Trophoblast cell (in vitro differentiated cells and primary cell): ENCODE measurements around the gene PLXNA1.

Experiments used
- DNase-seq, 2 donors: peaks; one replicate each; pipeline ENCODE4 v3.0.0-alpha.2; 2016
- H2AFZ ChIP-seq: 2 replicates; pipeline ENCODE4 v1.6.1; 2013; ENCODE audit warnings: low read length, moderate library complexity, mild to moderate bottlenecking; ENCODE audit not compliant: insufficient read depth, poor library complexity
- H2AK5ac ChIP-seq: 2 replicates; pipeline ENCODE4 v1.6.1; 2013; ENCODE audit warnings: mild to moderate bottlenecking, low read length
- H2BK120ac ChIP-seq: 2 replicates; pipeline ENCODE4 v1.6.1; 2013; ENCODE audit warnings: low read length, mild to moderate bottlenecking, moderate library complexity; ENCODE audit not compliant: insufficient read depth, poor library complexity
- H2BK12ac ChIP-seq: 2 replicates; pipeline ENCODE4 v1.6.1; 2013; ENCODE audit warnings: mild to moderate bottlenecking, low read length, moderate library complexity
- H2BK5ac ChIP-seq: 2 replicates; pipeline ENCODE4 v1.6.1; 2013; ENCODE audit warnings: low read length, low read depth, moderate library complexity, mild to moderate bottlenecking; ENCODE audit not compliant: poor library complexity
- H3K14ac ChIP-seq: 2 replicates; pipeline ENCODE4 v1.6.1; 2013; ENCODE audit warnings: mild to moderate bottlenecking, low read length
- H3K18ac ChIP-seq: 2 replicates; pipeline ENCODE4 v1.6.1; 2013; ENCODE audit warnings: mild to moderate bottlenecking, low read length
- H3K23ac ChIP-seq: 2 replicates; pipeline ENCODE4 v1.6.1; 2013; ENCODE audit warnings: low read length
- H3K27ac ChIP-seq: 2 replicates; pipeline ENCODE4 v1.5.1; 2013; ENCODE audit warnings: low read depth, mild to moderate bottlenecking, inconsistent platforms, low read length, moderate library complexity
- H3K27me3 ChIP-seq: 2 replicates; pipeline ENCODE4 v1.6.1; 2013; ENCODE audit warnings: inconsistent platforms, mild to moderate bottlenecking, low read length, moderate library complexity; ENCODE audit not compliant: insufficient read depth
- H3K36me3 ChIP-seq, 2 experiments: 1 replicate in 1 of 2; 2 replicates in 1 of 2; pipeline ENCODE4 v1.6.1; 2013; ENCODE audit warnings: low read length in 2 of 2, mild to moderate bottlenecking in 2 of 2, moderate library complexity in 1 of 2; ENCODE audit not compliant: insufficient read depth in 2 of 2, control insufficient read depth in 1 of 2
- H3K4ac ChIP-seq: 2 replicates; pipeline ENCODE4 v1.6.1; 2013; ENCODE audit warnings: low read depth, mild to moderate bottlenecking, low read length, moderate library complexity
- H3K4me1 ChIP-seq, 2 experiments: 1 replicate in 1 of 2; 2 replicates in 1 of 2; pipeline ENCODE4 v1.6.1; 2013; ENCODE audit warnings: low read length in 2 of 2, mild to moderate bottlenecking in 2 of 2, moderate library complexity in 1 of 2; ENCODE audit not compliant: insufficient read depth in 2 of 2, control insufficient read depth in 1 of 2
- H3K4me2 ChIP-seq: 2 replicates; pipeline ENCODE4 v1.6.1; 2013; ENCODE audit warnings: inconsistent platforms, mild to moderate bottlenecking, low read length, moderate library complexity
- H3K4me3 ChIP-seq: 2 replicates; pipeline ENCODE4 v1.5.1; 2013; ENCODE audit warnings: mild to moderate bottlenecking, low read depth, low read length, inconsistent platforms
- H3K79me1 ChIP-seq: one replicate; pipeline ENCODE4 v1.6.1; 2013; ENCODE audit warnings: low read length
- H3K79me2 ChIP-seq: 2 replicates; pipeline ENCODE4 v1.6.1; 2013; ENCODE audit warnings: low read length, mild to moderate bottlenecking; ENCODE audit not compliant: control insufficient read depth, insufficient read depth, poor library complexity
- H3K9ac ChIP-seq: 2 replicates; pipeline ENCODE4 v1.6.1; 2013; ENCODE audit warnings: mild to moderate bottlenecking, low read length
- H3K9me3 ChIP-seq: 2 replicates; pipeline ENCODE4 v1.6.1; 2013; ENCODE audit warnings: low read depth, mild to moderate bottlenecking, control low read depth, inconsistent platforms, low read length; ENCODE audit not compliant: insufficient read depth
- H4K12ac ChIP-seq: 2 replicates; pipeline ENCODE4 v1.6.1; 2013; ENCODE audit warnings: low read depth, mild to moderate bottlenecking, low read length, moderate library complexity
- H4K8ac ChIP-seq: 2 replicates; pipeline ENCODE4 v1.6.1; 2013; ENCODE audit warnings: low read depth, mild to moderate bottlenecking, low read length, moderate library complexity
- H4K91ac ChIP-seq: one replicate; pipeline ENCODE4 v1.6.1; 2013; ENCODE audit warnings: low read depth, mild to moderate bottlenecking, low read length, moderate library complexity
- WGBS: extraction: QIAGEN DNeasy Blood & Tissue Kit; methylation state at CpG from one replicate; pipeline ENCODE4 v1.1.7; 2013; ENCODE audit warnings: missing lambda C conversion rate; ENCODE audit not compliant: insufficient read length, insufficient coverage; ENCODE audit errors: extremely low coverage; 5-methylcytosine and 5-hydroxymethylcytosine counted together

The PLXNA1 gene

GRCh38 chr3:127001486-127002194, 18.7 kb downstream of the PLXNA1 start:
- Histone ChIP-seq H4K12ac (no peak overlapping the region), H3K36me3 (peaks cover 23 to 27% of the 10 kb centered on the region in 2 experiments), H2BK120ac (no peak overlapping the region), H3K23ac (no peak overlapping the region), H3K4ac (no peak overlapping the region), H2AFZ (peak overlapping the region; percentile 3), H3K27me3 (no peaks in the 10 kb centered on the region), H2BK12ac (peak overlapping the region; percentile 9), H3K14ac (peak overlapping the region; percentile 32), H3K27ac (peak overlapping the region; percentile 18), H2AK5ac (peak overlapping the region; percentile 8), H3K18ac (peak overlapping the region; percentile 8), H2BK5ac (no peak overlapping the region), H4K8ac (peak overlapping the region; percentile 49), H3K9ac (no peak overlapping the region), H3K79me1 (peaks cover 5% of the 10 kb centered on the region), H3K79me2 (peaks cover 2% of the 10 kb centered on the region), H3K9me3 (no peaks in the 10 kb centered on the region), H3K4me1 (peaks cover 19% of the 10 kb centered on the region in 2 experiments), H4K91ac (no peak overlapping the region), H3K4me3 (no peak overlapping the region), H3K4me2 (peak overlapping the region; percentile 21)
- no peak for DNase-seq
- WGBS: no CpG with 5 or more reads among the region's 23 CpGs

- peak overlapping the region; percentile 62 for H4K91ac ChIP-seq
- H3K27ac ChIP-seq: peak overlapping the region; percentile 24
- no peak overlapping the region for H3K23ac ChIP-seq
- peaks cover 2% of the 10 kb centered on the region for H3K79me2 ChIP-seq
- H2BK120ac ChIP-seq: peak overlapping the region; percentile 45
- H3K4me2 ChIP-seq: peak overlapping the region; percentile 11
- peak overlapping the region; percentile 6 for H3K9ac ChIP-seq
- H3K9me3 ChIP-seq: no peaks in the 10 kb centered on the region
- H2BK12ac ChIP-seq: peak overlapping the region; percentile 81
- DNase-seq: no peak
- H4K12ac ChIP-seq: peak overlapping the region; percentile 73
- peak overlapping the region; percentile 60 for H2BK5ac ChIP-seq
- H3K18ac ChIP-seq: peak overlapping the region; percentile 50
- no peaks in the 10 kb centered on the region for H3K27me3 ChIP-seq
- H3K79me1 ChIP-seq: peaks cover 5% of the 10 kb centered on the region
- no CpG with 5 or more reads among the region's 26 CpGs for WGBS
- peaks cover 22 to 30% of the 10 kb centered on the region in 2 experiments for H3K36me3 ChIP-seq
- peak overlapping the region; percentile 82 for H2AK5ac ChIP-seq
- H3K4ac ChIP-seq: peak overlapping the region; percentile 35
- H2AFZ ChIP-seq: peak overlapping the region; percentile 61
- H3K14ac ChIP-seq: peak overlapping the region; percentile 63
- H3K4me1 ChIP-seq: peaks cover 19% of the 10 kb centered on the region in 2 experiments
- H4K8ac ChIP-seq: peak overlapping the region; percentile 80
- H3K4me3 ChIP-seq: no peak overlapping the region
These were observed 19.6 kb downstream of the PLXNA1 start for GRCh38 chr3:127002195-127003174.

- H3K36me3 ChIP-seq: peaks cover 27 to 31% of the 10 kb centered on the region in 2 experiments
- H3K27ac ChIP-seq: no peak overlapping the region
- H3K27me3 ChIP-seq: no peaks in the 10 kb centered on the region
- no peak overlapping the region for H3K23ac ChIP-seq
- no peaks in the 10 kb centered on the region for H3K9me3 ChIP-seq
- peak overlapping the region; percentile 58 for H2AK5ac ChIP-seq
- peaks cover 19% of the 10 kb centered on the region in 2 experiments for H3K4me1 ChIP-seq
- peak overlapping the region; percentile 25 for H3K14ac ChIP-seq
- H3K79me1 ChIP-seq: peaks cover 5% of the 10 kb centered on the region
- H2BK120ac ChIP-seq: no peak overlapping the region
- H3K4me3 ChIP-seq: no peak overlapping the region
- no peak overlapping the region for H4K12ac ChIP-seq
- H3K18ac ChIP-seq: peak overlapping the region; percentile 6
- no CpG with 5 or more reads among the region's 12 CpGs for WGBS
- DNase-seq: no peak
- no peak overlapping the region for H3K4ac ChIP-seq
- peak overlapping the region; percentile 42 for H2BK12ac ChIP-seq
- peak overlapping the region; percentile 15 for H4K91ac ChIP-seq
- H3K4me2 ChIP-seq: no peak overlapping the region
- no peak overlapping the region for H2AFZ ChIP-seq
- H2BK5ac ChIP-seq: no peak overlapping the region
- H3K79me2 ChIP-seq: peaks cover 2% of the 10 kb centered on the region
- no peak overlapping the region for H4K8ac ChIP-seq
- H3K9ac ChIP-seq: no peak overlapping the region
These were observed 20.2 kb downstream of the PLXNA1 start for GRCh38 chr3:127003175-127003555.

- Histone ChIP-seq H3K27ac (no peak overlapping the region), H4K8ac (no peak overlapping the region), H3K4me3 (no peak overlapping the region), H3K79me2 (peaks cover 2% of the 10 kb centered on the region), H3K36me3 (peaks cover 30 to 31% of the 10 kb centered on the region in 2 experiments), H3K14ac (no peak overlapping the region), H2BK12ac (no peak overlapping the region), H3K4me1 (peaks cover 19% of the 10 kb centered on the region in 2 experiments), H3K4ac (no peak overlapping the region), H4K12ac (no peak overlapping the region), H3K79me1 (peaks cover 5% of the 10 kb centered on the region), H2BK5ac (no peak overlapping the region), H3K18ac (no peak overlapping the region), H2AK5ac (no peak overlapping the region), H3K23ac (no peak overlapping the region), H3K4me2 (no peak overlapping the region), H3K9me3 (no peaks in the 10 kb centered on the region), H2BK120ac (no peak overlapping the region), H4K91ac (no peak overlapping the region), H3K27me3 (no peaks in the 10 kb centered on the region), H2AFZ (no peak overlapping the region), H3K9ac (no peak overlapping the region)
- WGBS: no CpG with 5 or more reads among the region's 7 CpGs
- DNase-seq: no peak
These were observed 20.8 kb downstream of the PLXNA1 start for GRCh38 chr3:127003601-127004280.
